WTC11 (cell line): ENCODE results near the gene MYMK. TPM values are rescaled to one million over a fixed set of nuclear protein-coding genes. Genes with fewer than 3 reads are reported as not detected.

Source experiments
- ATAC-seq: fragments of 200-7000 bp; cut with Tn5 transposase; 2 replicates; pipeline ENCODE4 v1.10.0; 2021; ENCODE audit warnings: mild to moderate bottlenecking, moderate library complexity
- CTCF ChIA-PET: fragments of 300-600 bp; sonication (Branson Sonifier 250); formaldehyde crosslinking; loops from one replicate; lab custom pipeline; 2021; ENCODE audit warnings: antibody characterized with exemption; lab: Charles Lee
- POLR2A ChIA-PET: fragments of 350-600 bp; sonication (Branson Sonifier 250); formaldehyde crosslinking; loops from one replicate; lab custom pipeline; 2021; ENCODE audit warnings: antibody characterized with exemption; lab: Charles Lee
- DNase-seq: peaks from one replicate; pipeline ENCODE4 v3.0.0; 2021; ENCODE audit warnings: low spot score
- H3K27ac Mint-ChIP-seq: 2 replicates; pipeline ENCODE4 v1.8.0; 2021; ENCODE audit warnings: mixed read lengths
- H3K27me3 Mint-ChIP-seq: 2 replicates; pipeline ENCODE4 v1.8.0; 2021; ENCODE audit warnings: low read depth, mild to moderate bottlenecking, moderate library complexity, mixed read lengths
- H3K36me3 Mint-ChIP-seq: 2 replicates; pipeline ENCODE4 v1.8.0; 2021; ENCODE audit warnings: mixed read lengths
- H3K4me1 Mint-ChIP-seq: 2 replicates; pipeline ENCODE4 v1.8.0; 2022; ENCODE audit warnings: mixed read lengths
- H3K4me3 Mint-ChIP-seq: 2 replicates; pipeline ENCODE4 v1.8.0; 2021; ENCODE audit warnings: mild to moderate bottlenecking, moderate library complexity, mixed read lengths
- H3K9me3 Mint-ChIP-seq: 2 replicates; pipeline ENCODE4 v1.8.0; 2021; ENCODE audit warnings: mixed read lengths
- ATF1 ChIP-seq: sonication (generic); formaldehyde crosslinking; IDR thresholded peaks from 2 replicates; pipeline ENCODE4 v1.8.1; 2023; ENCODE audit warnings: mild to moderate bottlenecking, moderate library complexity, missing genetic modification reagents
- ESRRA ChIP-seq: sonication (generic); formaldehyde crosslinking; IDR thresholded peaks from 2 replicates; pipeline ENCODE4 v1.8.1; 2022; ENCODE audit warnings: mild to moderate bottlenecking, missing genetic modification reagents, borderline replicate concordance
- FOXK1 ChIP-seq: sonication (generic); formaldehyde crosslinking; IDR thresholded peaks from 2 replicates; pipeline ENCODE4 v1.8.0; 2022; ENCODE audit warnings: mild to moderate bottlenecking, moderate library complexity, missing genetic modification reagents
- GTF2I ChIP-seq: fragments of 250-450 bp; sonication (Bioruptor Pico); conservative IDR thresholded peaks from 2 replicates; pipeline ENCODE4 v1.4.0; 2021; ENCODE audit warnings: mild to moderate bottlenecking
- HMGA2 ChIP-seq: fragments of 250-450 bp; sonication (Bioruptor Pico); IDR thresholded peaks from 2 replicates; pipeline ENCODE4 v1.4.0; 2021; ENCODE audit warnings: mild to moderate bottlenecking, moderate library complexity
- NFE2L1 ChIP-seq: sonication (generic); formaldehyde crosslinking; IDR thresholded peaks from 2 replicates; pipeline ENCODE4 v1.8.1; 2023; ENCODE audit warnings: missing genetic modification reagents
- OVOL2 ChIP-seq: fragments of 250-450 bp; sonication (Bioruptor Pico); IDR thresholded peaks from 2 replicates; pipeline ENCODE4 v1.9.0; 2021; ENCODE audit warnings: mild to moderate bottlenecking, borderline replicate concordance
- TEAD4 ChIP-seq: sonication (generic); formaldehyde crosslinking; IDR thresholded peaks from 2 replicates; pipeline ENCODE4 v1.8.0; 2022; ENCODE audit warnings: mild to moderate bottlenecking, missing genetic modification reagents
- TP53 ChIP-seq: sonication (generic); formaldehyde crosslinking; IDR thresholded peaks from 2 replicates; pipeline ENCODE4 v1.8.1; 2023; ENCODE audit warnings: mild to moderate bottlenecking, missing genetic modification reagents
- ZNF219 ChIP-seq: sonication (generic); formaldehyde crosslinking; IDR thresholded peaks from 2 replicates; pipeline ENCODE4 v1.8.0; 2023; ENCODE audit warnings: missing genetic modification reagents, mild to moderate bottlenecking, borderline replicate concordance
- ZNF232 ChIP-seq: sonication (generic); formaldehyde crosslinking; IDR thresholded peaks from 2 replicates; pipeline ENCODE4 v1.8.0; 2022; ENCODE audit warnings: mild to moderate bottlenecking, missing genetic modification reagents
- total RNA-seq: library from RNA; stranded (reverse); gene quantifications from 3 replicates; pipeline ENCODE4 v1.2.3, GENCODE V29; 2021
- TF ChIP-seq, protein P1 (sequence below): fragments of 250-450 bp; sonication (Bioruptor Pico); conservative IDR thresholded peaks from 2 replicates; pipeline ENCODE4 v1.9.0; 2021; ENCODE audit warnings: mild to moderate bottlenecking
- TF ChIP-seq, protein P2 (sequence below): sonication (generic); formaldehyde crosslinking; IDR thresholded peaks from 2 replicates; pipeline ENCODE4 v1.8.1; 2023; ENCODE audit warnings: mild to moderate bottlenecking, missing genetic modification reagents, moderate library complexity
- TF ChIP-seq, protein P3 (sequence below): sonication (generic); formaldehyde crosslinking; IDR thresholded peaks from 2 replicates; pipeline ENCODE4 v1.8.1; 2023; ENCODE audit warnings: mild to moderate bottlenecking, missing genetic modification reagents
- TF ChIP-seq, protein P4 (sequence below): sonication (generic); formaldehyde crosslinking; IDR thresholded peaks from 2 replicates; pipeline ENCODE4 v1.8.0; 2022; ENCODE audit warnings: mild to moderate bottlenecking, missing genetic modification reagents
- TF ChIP-seq, protein P5 (sequence below): sonication (generic); formaldehyde crosslinking; conservative IDR thresholded peaks from 2 replicates; pipeline ENCODE4 v1.8.1; 2023; ENCODE audit warnings: mild to moderate bottlenecking, low read depth, missing genetic modification reagents, moderate library complexity

MYMK gene
- total RNA-seq, 1 experiment from 2014 or later: not detected

DNA sequence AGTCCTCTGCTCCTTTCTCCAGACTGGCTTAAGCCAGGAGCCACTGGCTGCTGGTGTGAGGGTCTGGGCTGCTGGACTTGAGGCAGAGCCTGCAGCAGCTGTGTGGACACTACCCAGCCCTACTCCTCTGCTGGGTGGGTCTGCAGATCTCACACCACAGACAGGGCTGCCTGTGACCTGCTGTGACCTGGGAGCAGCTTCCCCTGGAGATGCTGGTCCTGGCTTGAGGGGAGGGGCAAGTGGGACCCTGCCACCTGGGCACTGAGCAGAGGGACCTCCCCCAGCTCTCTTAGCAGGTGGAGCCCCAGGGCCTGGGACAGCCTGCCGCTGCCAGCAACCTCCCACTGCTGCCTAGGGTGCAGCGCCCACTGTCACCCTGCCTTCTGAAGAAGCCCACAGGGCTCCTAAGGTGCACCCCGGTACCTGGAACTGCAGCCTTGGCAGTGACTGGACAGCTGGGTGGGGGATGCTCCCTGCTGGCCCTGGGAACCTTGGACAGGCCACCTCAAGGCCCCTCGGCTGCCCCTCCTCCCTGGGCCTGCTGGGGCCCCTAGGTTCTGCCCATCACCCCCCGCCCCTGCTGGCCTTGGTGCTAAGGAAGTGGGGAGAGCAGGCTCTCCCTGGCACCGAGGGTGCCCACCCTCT, 55.9 kb downstream of the MYMK start (continued):
- no peak for TF ChIP-seq ESRRA (CRISPR knock-in tag)
- no peak for TF ChIP-seq FOXK1 (CRISPR knock-in tag)
- no peak for TF ChIP-seq OVOL2 (CRISPR knock-in tag)
- TF ChIP-seq, protein P1, sequence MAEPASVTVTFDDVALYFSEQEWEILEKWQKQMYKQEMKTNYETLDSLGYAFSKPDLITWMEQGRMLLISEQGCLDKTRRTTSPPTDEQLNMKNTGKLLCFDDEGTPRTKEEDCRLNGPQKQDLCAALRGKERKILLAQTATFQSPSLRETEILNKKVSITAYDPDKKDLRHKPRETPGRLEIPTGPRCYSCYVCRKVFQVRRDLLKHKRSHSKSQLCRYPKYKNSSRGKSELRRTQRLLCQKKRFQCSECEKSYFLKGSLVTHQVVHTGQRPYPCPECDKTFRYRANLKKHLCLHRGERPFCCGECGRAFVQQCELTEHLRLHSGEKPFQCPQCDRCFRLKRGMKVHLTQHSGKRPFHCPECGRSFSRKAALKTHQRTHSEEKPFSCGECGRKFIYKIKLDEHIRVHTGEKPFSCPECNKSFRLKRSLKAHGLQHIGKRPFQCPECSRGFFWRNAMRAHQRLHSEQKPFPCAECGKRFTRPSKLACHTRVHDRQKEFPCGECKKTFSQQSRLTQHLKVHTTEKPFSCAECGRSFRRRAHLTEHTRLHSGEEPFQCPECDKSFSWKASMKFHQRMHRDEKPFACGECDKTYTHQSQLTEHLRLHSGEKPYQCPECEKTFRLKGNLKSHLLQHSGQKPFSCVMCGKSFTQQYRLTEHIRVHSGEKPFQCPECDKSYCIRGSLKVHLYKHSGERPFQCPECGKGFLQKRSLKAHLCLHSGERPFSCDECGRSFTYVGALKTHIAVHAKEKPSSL: no peak
- TF ChIP-seq, all 79 proteins: peak for 0

DNA sequence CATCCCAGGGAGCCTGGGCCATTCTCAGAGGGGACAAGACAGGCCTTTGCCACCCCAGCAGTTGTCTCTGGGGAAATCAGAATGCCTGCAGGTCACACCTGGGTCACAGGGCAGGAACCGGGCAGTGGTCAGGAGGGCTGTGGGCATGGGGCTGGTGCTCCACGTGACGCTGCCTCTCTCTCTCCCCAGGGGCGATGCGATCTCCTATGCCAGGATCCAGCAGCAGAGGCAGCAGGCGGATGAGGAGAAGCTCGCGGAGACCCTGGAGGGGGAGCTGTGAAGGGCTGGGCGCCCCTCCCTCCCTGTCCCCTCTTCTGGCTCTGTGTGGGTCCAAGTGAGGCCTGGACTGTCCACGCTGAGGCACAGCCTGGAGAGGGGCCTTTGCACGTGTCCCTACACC, 56.4 kb downstream of the MYMK start:
- Mint-ChIP-seq H3K4me1 (0 out of 2 replicates have a peak, but pooled peaks cover 2% of the 10 kb centered on the region), H3K9me3 (no peaks in the 10 kb centered on the region), H3K27ac (no peak overlapping the region), H3K27me3 (no peaks in the 10 kb centered on the region), H3K36me3 (peaks cover 4% of the 10 kb centered on the region; the same call in 1 of the 2 replicates), H3K4me3 (no peak overlapping the region)
- DNase-seq (no peak), ATAC-seq (no peak)
- ChIA-PET POLR2A (interaction anchor here (0.6 to 1.0 kb wide), 2 partner anchors 9 to 247 kb away, joined by 3 read pairs; partner anchors contain the start of gene CACFD1), CTCF (interaction anchor here (1.1 to 1.5 kb wide), 3 partner anchors 18 to 74 kb away, joined by 3 read pairs; no protein-coding TSS in a partner anchor)
- TF ChIP-seq ZNF232 (CRISPR knock-in tag) (no peak), HMGA2 (CRISPR knock-in tag) (no peak), NFE2L1 (CRISPR knock-in tag) (no peak), GTF2I (CRISPR knock-in tag) (no peak), TP53 (CRISPR knock-in tag) (no peak), ZNF219 (CRISPR knock-in tag) (no peak), TEAD4 (CRISPR knock-in tag) (no peak), ATF1 (CRISPR knock-in tag) (no peak)
- TF ChIP-seq, protein P2, sequence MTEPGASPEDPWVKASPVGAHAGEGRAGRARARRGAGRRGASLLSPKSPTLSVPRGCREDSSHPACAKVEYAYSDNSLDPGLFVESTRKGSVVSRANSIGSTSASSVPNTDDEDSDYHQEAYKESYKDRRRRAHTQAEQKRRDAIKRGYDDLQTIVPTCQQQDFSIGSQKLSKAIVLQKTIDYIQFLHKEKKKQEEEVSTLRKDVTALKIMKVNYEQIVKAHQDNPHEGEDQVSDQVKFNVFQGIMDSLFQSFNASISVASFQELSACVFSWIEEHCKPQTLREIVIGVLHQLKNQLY (CRISPR knock-in tag): no peak
- TF ChIP-seq, protein P3, sequence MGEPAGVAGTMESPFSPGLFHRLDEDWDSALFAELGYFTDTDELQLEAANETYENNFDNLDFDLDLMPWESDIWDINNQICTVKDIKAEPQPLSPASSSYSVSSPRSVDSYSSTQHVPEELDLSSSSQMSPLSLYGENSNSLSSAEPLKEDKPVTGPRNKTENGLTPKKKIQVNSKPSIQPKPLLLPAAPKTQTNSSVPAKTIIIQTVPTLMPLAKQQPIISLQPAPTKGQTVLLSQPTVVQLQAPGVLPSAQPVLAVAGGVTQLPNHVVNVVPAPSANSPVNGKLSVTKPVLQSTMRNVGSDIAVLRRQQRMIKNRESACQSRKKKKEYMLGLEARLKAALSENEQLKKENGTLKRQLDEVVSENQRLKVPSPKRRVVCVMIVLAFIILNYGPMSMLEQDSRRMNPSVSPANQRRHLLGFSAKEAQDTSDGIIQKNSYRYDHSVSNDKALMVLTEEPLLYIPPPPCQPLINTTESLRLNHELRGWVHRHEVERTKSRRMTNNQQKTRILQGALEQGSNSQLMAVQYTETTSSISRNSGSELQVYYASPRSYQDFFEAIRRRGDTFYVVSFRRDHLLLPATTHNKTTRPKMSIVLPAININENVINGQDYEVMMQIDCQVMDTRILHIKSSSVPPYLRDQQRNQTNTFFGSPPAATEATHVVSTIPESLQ (CRISPR knock-in tag): no peak
- TF ChIP-seq, protein P4, sequence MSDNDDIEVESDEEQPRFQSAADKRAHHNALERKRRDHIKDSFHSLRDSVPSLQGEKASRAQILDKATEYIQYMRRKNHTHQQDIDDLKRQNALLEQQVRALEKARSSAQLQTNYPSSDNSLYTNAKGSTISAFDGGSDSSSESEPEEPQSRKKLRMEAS: no peak
- TF ChIP-seq, protein P5, sequence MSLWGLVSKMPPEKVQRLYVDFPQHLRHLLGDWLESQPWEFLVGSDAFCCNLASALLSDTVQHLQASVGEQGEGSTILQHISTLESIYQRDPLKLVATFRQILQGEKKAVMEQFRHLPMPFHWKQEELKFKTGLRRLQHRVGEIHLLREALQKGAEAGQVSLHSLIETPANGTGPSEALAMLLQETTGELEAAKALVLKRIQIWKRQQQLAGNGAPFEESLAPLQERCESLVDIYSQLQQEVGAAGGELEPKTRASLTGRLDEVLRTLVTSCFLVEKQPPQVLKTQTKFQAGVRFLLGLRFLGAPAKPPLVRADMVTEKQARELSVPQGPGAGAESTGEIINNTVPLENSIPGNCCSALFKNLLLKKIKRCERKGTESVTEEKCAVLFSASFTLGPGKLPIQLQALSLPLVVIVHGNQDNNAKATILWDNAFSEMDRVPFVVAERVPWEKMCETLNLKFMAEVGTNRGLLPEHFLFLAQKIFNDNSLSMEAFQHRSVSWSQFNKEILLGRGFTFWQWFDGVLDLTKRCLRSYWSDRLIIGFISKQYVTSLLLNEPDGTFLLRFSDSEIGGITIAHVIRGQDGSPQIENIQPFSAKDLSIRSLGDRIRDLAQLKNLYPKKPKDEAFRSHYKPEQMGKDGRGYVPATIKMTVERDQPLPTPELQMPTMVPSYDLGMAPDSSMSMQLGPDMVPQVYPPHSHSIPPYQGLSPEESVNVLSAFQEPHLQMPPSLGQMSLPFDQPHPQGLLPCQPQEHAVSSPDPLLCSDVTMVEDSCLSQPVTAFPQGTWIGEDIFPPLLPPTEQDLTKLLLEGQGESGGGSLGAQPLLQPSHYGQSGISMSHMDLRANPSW: no peak
